HL-60/S4 treated with retinoic acid at 250 ng/mL for 4 days and 3 days (cell line): ENCODE results near the gene CKAP4.

Source experiments
- in situ Hi-C: fragments of 300-500 bp; cut with MboI; formaldehyde crosslinking; loops from 2 replicates; pipeline ENCODE4 v1.7.0; 2022; ENCODE audit warnings: low sequenced_read_pairs

The CKAP4 gene

DNA sequence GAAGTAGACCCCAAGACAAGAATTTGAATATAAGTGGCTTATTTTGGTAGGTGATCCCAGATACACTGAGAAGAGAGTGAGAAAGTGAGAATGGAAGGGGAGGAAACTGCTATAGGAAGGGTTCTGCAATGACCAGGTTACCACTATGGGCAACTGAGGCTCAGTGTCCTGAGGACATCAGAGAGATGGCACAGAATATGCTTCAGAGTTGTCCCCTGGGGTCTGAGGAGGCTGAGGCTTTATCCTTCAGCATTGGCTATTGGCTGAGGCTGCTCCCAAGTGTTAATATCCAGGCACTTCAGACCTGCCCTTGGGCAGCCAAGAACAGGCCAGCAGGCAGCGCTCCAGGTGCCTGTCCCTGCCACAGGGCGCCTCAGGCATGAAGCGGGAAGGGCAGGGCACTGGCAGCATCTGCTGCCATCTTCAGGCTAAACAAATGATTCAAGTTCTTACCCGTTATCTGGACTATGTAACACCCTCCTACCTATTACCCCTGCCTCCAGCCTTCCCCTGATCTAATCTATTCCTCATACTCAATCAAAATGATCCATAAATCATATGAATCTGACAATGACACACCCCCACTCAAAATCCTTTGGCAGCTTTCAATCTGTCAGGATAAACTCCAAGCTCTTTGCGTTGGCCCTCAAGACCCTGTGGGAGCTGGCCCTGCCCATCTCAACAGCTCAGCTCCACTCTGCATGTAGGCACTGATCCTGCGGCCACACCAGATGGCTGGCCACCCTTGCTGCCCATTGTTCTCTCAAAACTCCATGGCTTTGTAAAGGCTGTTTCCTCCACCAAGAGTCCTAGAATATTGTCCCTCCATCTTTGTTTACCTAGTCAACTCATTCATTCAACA is 42.4 kb downstream of the CKAP4 start:
- in situ Hi-C loops: no loop called here

DNA sequence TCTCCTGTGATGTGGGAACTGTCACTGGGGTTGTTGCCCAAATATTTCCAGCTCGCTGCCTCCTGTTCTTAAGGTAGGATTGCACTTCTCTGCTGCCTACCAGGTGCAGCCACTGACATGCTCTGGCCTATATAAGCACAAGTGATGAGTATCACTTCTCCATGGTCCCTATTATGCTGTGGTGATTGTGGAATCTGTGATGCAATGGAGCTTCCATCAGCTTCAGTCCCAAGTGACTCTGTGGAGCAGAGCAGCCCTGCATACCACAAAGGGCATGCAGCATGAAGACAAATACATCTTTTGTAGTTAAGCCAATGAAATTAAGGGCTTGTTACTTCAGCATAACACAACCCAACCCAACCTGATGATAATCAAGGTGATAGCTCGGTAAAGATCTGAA is 43.5 kb downstream of the CKAP4 start:
- in situ Hi-C loops: no loop called here

DNA sequence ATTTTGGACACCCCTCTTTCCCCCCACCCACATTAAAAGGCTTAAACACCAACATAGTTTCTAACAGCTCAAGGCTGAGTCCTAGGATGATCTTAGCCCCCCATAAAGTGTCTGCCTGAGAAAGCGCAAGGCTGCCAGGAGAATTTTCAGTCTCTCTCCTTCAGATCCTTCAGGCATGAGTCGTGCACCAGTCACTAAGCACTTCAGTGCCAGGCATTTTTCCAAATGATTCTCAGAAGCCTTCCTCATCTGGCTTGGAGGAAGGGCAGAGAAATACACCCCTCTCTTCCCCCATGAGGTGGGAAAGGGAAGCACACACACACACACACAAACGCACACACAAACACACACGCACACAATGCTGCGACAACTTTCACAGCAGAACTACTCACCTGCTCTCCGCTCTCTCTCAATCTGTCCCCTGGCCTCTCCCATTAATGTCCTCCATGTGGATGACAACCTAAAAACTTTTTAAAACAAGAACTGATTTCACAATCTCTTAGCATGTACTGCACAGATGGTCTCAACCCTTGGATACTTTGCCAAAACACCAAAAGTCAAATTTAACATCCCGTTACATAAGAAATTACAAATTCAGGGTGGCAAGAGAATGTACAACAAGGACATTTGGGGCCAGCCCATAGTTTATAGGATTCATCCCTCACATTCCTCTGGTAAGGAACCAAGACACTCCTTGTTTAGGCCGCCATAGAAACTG is 49.8 kb downstream of the CKAP4 start:
- in situ Hi-C loops: no loop called here

DNA sequence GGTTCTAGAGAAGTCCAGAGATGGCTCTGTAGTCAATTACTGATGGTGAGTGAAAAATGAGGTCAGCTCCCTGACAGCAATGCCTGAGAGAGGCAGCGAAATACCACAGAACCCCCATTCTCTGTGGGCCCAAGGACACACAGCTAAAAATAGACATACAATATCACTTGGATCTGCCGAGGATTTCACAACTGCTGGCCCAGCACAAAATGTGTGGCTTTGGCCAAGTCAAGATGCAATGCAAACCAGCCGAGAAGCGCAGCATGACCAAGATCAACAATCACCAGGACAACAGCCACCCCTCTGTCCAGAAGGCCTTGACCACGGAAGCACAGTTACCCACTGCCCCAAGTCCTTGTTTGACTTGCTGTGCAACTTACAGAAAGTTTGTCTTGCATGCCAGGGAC is 52.2 kb downstream of the CKAP4 start:
- in situ Hi-C loops: no loop called here

DNA sequence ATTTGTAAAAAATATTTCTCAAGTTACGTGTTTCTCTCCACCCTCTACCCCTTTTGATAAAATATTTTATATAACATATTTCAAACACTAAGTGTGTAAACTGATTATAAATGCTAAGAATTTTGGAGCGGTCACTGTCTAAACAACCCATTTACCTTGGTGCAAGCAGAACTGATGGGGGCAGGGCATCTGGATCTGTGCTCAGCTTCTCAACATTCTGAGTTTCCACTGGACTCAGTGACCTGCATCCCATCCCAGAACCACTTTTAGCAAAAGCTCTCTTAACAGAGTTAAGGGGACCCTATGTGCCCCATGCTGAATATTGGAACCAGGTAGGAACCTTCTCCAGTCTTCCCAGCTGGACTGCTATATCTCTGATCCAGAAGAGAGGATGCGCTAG is 53.5 kb downstream of the CKAP4 start:
- in situ Hi-C loops: no loop called here

DNA sequence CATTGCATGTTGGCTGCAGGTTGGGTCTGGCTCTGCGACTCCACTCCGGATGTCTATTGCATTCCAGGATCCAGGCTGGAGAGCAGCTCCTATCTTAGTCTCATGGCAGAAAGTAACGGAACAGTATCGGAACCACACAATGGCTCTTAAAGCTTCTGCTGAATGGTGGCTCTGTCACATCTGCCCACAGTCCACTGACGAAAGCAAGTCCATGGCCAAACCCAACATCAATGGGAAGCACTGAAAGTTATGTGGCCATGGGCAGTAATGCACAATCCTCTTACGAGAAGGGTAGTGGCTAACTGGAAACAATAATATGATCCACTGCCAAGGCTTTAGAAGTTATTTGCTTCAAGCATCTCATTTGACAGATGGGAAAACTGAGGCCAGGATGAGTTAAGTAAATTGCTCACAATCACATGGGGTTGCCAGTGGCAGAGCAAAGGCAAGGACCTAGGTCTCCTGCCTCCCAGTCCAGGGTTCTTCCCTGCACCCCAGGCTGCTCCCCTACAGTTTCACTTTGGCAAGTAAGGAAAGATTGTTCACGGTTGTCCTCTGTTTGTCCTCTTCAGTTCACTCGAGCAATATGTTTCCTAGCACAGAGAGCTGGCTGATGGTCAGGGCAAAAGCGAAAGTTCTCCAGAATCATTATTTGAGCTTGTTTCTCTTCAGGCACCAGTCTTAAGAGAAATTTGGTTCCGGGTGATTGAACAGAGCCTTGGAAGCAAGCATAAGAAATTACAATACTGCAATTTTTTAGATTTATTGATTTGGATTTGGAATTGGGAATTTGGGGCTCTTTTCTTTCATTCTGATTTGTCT is 54.2 kb downstream of the CKAP4 start:
- in situ Hi-C loops: no loop called here

DNA sequence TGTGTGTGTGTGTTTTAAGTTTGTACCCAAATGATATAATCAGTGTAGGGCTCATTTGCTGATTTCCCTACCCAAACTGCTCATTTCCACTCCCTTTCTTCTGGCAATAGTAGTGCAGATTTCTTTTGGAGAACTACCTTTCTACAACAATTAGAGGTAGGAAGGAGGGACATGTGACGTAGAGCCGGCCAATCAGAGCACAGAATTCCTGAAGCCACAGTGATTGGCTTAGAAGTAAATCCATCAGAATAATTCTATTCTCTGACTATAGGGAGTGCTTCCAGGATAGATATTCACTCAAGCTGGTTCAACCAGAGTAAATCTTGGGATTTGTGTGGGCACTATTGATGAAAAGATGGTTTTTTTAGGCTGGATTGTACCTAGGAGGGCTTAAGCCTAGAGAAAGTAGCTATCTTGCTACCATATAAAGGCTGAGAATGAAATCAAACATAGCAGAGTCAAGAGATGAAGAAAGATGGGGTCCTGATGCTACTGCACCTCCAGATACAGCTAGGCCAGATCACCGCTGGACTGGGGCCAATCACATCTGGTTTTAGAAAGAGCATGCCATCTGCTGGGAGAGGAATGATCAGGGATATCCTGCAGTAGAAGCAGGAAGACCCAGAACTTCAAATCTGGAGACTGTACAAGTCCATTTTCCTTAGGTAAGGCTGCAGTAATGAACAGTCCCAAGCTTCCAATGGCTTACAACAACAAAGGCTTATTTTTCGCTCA is 55.0 kb downstream of the CKAP4 start:
- in situ Hi-C loops: no loop called here

DNA sequence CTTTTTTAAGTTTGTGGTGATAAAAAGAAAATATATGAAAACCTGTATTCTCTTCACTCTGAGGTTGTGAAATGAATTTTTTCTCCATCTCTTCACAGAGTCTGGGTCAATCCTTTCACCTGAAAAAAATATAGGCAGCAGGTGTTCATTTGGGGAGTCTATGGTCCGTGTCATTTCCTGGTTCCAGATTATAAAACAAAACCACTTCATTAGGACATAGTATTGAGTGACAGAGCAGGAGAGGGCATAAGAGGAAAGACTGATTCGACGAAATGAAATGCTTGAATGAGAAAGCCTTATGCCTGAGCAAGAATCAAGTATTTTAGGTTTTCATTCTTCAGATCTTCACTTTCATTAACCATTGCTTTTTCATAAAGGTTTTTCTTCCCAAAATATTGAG is 57.2 kb downstream of the CKAP4 start:
- in situ Hi-C loops: no loop called here

DNA sequence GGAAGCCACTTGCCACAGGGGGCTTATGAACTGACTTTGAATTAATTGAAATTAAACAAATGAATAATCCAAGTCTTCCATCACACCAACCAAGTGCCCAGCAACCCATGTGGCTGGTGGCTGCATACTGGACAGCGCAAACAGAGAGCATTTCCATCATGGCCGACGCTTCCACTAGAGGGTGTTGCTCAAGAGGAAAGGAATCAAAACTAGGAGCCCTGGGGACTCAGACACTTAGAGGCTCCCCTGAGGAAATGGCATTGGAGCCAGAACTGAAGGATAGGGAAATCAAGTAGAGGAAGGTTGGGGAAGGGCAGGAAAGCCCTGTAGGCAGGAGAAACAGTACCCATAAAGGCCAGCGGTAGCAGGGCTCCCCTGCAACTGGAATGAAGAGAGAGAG is 58.5 kb downstream of the CKAP4 start:
- in situ Hi-C loops: no loop called here

DNA sequence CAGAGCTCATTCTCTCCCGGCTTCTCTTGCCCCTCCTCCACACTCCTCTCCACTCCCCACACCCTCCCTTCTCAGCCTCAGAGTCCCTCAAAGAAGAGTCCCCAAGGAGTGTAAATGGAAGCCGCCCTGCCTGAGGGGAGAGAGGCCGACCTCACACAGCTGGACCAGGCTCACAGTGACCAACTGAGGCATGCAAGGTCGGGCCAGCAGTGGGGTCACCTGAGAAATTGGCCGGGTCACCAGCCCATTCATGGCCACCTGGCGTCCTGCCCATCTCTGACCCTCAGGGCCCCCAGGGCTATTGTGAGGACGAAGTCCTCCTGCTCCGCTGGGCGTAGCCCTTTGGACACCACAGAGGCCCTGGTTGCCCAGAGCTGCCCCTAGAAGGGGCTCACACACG is 59.6 kb downstream of the CKAP4 start:
- in situ Hi-C loops: no loop called here
